ENCODE results near the gene AKAP13. TPM values are rescaled to one million over a fixed set of nuclear protein-coding genes. Genes with fewer than 3 reads are reported as not detected.
A peak's percentile ranks its signal among the peaks of the same experiment; 100 is the strongest.

Gene AKAP13
- total RNA-seq, 4 donors from 2014 or later = 332 to 362 (median 351) TPM

DNA sequence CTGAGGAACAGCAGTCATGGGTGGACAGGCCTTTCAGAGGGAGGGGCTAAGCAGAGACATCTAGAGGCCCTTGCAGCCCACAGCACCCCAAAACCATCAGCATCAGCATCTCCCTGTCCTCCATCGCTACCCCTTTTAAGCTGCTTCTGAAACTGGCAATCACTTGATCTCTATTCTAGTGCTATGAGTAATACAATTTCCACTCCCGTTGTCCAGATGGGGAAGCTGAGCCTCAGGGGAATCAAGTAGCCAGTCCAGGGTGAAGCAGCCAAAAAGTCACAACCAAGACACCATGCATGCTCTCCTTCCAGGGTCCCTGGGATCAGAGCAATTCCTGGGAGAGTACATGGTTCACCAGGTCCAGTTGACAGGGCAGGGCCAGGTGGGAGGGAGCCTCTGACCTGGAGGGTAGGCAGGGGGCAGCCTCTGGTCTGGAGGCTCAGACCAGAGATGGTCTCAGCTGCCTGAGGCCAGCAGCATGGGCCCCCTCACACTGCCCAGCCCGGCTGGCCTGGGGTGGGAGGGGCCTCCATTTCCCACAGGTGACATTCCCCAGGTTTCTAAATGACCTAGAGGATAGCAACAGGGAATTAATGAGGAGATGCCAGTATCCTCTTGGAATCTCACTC is 384.4 kb downstream of the AKAP13 start:
- Histone ChIP-seq H3K4me3 (no peak overlapping the region), H3K27me3 (no peaks in the 10 kb centered on the region), H3K27ac (peak overlapping the region in 2 of 4 donors; percentile 48 to 54), H3K9me3 (no peaks in the 10 kb centered on the region), H3K36me3 (peaks cover 0 to 41% (median 0%) of the 10 kb centered on the region in 3 donors), H3K4me1 (peaks cover 0 to 31% (median 13%) of the 10 kb centered on the region in 4 donors)
- DNase-seq (ENCODE audit: low spot score in 2 of 2) = peak in 1 of 2 donors; percentile 39
- TF ChIP-seq EP300 (IDR thresholded peaks at IDR 0.05) = no peak
- no peak for TF ChIP-seq POLR2A (IDR thresholded peaks at IDR 0.05)
- TF ChIP-seq, protein P1, sequence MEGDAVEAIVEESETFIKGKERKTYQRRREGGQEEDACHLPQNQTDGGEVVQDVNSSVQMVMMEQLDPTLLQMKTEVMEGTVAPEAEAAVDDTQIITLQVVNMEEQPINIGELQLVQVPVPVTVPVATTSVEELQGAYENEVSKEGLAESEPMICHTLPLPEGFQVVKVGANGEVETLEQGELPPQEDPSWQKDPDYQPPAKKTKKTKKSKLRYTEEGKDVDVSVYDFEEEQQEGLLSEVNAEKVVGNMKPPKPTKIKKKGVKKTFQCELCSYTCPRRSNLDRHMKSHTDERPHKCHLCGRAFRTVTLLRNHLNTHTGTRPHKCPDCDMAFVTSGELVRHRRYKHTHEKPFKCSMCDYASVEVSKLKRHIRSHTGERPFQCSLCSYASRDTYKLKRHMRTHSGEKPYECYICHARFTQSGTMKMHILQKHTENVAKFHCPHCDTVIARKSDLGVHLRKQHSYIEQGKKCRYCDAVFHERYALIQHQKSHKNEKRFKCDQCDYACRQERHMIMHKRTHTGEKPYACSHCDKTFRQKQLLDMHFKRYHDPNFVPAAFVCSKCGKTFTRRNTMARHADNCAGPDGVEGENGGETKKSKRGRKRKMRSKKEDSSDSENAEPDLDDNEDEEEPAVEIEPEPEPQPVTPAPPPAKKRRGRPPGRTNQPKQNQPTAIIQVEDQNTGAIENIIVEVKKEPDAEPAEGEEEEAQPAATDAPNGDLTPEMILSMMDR (IDR thresholded peaks at IDR 0.05) = no peak
- WGBS, 2 donors = 54 to 62% methylated on average over 3 of the region's 3 CpGs

DNA sequence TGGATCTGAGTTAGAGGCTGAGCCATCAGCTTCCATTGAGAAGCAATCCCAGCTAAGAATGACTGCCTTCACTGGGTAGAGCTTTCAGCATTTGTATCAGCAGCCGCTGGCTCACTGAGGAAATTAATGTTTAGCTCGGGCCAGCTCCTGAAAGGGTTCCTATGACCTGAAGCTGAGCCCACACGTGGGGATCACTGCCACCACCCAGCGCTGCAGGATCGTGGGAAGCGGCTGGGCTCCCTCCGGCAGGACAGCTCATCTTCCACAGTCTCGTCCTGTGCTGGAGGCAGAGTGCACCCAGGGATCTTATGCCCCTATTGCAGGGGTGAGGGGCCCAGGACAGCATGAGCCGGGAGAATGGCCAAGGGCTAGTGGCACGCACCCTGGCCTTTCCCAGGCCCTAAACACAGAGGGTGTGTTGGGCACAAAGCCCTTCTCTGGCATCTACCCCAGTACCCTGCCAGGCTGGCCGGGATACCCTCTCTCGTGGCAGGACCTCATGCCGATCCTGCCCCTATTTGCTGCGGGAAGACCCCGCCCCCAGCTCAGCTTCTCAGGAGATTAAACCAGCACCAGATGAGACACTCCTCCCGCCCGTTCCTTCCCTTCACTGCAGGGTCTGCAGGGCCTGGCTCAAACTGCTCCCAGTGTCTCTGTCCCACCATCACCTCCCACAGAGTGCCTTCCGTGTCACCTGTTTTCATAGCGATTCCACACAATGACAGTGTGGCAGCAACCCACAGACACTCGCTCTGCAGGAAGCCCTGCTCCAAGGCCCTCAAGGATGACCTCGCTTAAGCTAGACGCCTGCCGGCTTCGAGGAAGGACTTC is 385.8 kb downstream of the AKAP13 start:
- Histone ChIP-seq H3K4me3 (no peak overlapping the region), H3K36me3 (peaks cover 0 to 28% (median 0%) of the 10 kb centered on the region in 3 donors), H3K27ac (peak overlapping the region in 2 of 4 donors; percentile 57 to 61), H3K9me3 (no peaks in the 10 kb centered on the region), H3K27me3 (no peaks in the 10 kb centered on the region), H3K4me1 (peaks cover 0 to 44% (median 19%) of the 10 kb centered on the region in 4 donors)
- 56 to 58% methylated on average over 22 to 24 of the region's 24 CpGs for WGBS, 2 donors
- DNase-seq (ENCODE audit: low spot score in 2 of 2) = no peak
- TF ChIP-seq, protein P1 (IDR thresholded peaks at IDR 0.05) = no peak
- TF ChIP-seq EP300 (IDR thresholded peaks at IDR 0.05) (no peak), POLR2A (IDR thresholded peaks at IDR 0.05) (no peak)

DNA sequence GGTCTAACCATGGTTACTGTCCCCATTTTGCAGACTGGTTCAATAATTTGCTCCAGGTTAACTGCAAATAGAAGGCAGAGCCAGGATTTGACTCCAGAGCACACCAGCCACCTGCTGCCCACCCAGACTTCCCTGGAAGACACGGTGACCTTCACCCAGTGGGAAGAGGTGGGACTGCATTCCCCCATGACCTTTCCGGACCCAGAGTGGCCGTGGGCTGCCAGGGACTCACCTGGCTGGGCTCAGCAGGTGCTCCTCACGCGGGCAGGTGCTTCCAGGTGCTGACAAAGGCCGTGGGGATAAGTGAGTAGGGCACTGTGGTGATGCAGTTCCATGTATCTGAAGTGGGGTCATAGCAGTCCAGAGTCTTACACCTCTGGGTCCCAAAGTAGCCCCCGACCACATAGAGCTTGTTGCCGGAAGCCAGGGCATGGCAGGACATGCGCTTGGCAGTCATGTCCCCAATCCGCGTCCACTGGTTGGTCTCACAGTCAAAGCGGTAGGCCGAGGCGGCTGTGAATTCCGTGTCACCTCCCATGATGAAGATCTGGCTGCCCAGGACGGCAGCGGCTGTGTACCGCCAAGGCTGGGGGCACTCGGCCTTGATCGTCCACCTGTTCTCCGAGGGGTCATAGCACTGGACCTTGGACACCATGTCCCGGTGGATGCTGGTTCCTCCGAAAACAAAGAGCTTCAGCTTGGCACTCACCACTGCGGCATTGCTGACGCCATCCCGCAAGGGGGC is 387.6 kb downstream of the AKAP13 start:
- DNase-seq (ENCODE audit: low spot score in 2 of 2) = no peak
- TF ChIP-seq EP300 (IDR thresholded peaks at IDR 0.05) (no peak), POLR2A (IDR thresholded peaks at IDR 0.05) (no peak)
- TF ChIP-seq, protein P1 (IDR thresholded peaks at IDR 0.05) = no peak
- Histone ChIP-seq H3K27me3 (no peaks in the 10 kb centered on the region), H3K9me3 (no peaks in the 10 kb centered on the region), H3K4me3 (no peak overlapping the region), H3K36me3 (peaks cover 0 to 19% (median 0%) of the 10 kb centered on the region in 3 donors), H3K4me1 (peaks cover 0 to 57% (median 29%) of the 10 kb centered on the region in 4 donors), H3K27ac (no peak overlapping the region)
- 96 to 99% methylated on average over 8 to 26 of the region's 26 CpGs for WGBS, 2 donors

DNA sequence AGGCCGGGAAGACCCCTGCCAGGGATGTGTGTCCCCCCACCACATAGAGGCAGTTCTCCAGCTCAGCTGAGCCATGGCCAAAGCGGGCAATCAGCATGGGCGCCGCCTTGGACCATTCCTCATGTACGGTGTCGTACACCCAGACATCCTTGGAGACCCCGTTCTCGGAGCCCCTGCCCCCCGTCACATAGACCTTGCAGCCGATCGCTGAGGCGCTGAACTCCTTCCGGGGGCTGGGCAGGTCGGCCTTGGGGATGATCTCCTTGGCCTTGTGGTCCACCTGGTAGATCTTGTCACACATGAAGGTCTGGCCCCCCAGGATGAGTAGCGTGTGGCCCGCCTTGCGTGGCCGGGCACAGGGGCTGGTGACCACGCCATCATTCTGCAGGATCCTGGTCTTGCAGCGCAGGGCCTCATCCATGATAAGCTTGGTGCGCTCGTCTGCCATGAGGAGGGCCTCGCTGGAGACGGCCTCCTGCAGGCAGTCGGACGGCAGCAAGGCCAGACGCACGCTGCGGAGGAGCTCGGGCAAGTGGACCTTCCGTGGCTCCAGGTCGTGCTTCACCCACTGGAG is 388.3 kb downstream of the AKAP13 start:
- Histone ChIP-seq H3K27ac (no peak overlapping the region), H3K4me1 (peaks cover 0 to 56% (median 27%) of the 10 kb centered on the region in 4 donors), H3K9me3 (no peaks in the 10 kb centered on the region), H3K27me3 (no peaks in the 10 kb centered on the region), H3K36me3 (peaks cover 0 to 19% (median 0%) of the 10 kb centered on the region in 3 donors), H3K4me3 (no peak overlapping the region)
- DNase-seq (ENCODE audit: low spot score in 2 of 2) = no peak
- 97 to 98% methylated on average over 30 to 32 of the region's 32 CpGs for WGBS, 2 donors
- TF ChIP-seq POLR2A (IDR thresholded peaks at IDR 0.05) = no peak
- TF ChIP-seq EP300 (IDR thresholded peaks at IDR 0.05) = no peak
- TF ChIP-seq, protein P1 (IDR thresholded peaks at IDR 0.05) = no peak
